HL-60 (cell line): ENCODE data around the gene DLG1.

Experiments used
- DNase-seq, 2 experiments: peaks; one replicate each; pipeline ENCODE4 v3.0.0-alpha.2; 2010 to 2020; ENCODE audit warnings: low read depth in 1 of 2, low spot score in 1 of 2
- H3K27ac ChIP-seq: fragments of 250-450 bp; sonication (Bioruptor Pico); replicated peaks from 2 replicates; pipeline ENCODE4 v1.5.1; 2020; ENCODE audit warnings: mild to moderate bottlenecking, moderate library complexity
- H3K27me3 ChIP-seq: fragments of 250-450 bp; sonication (Bioruptor Pico); 2 replicates; pipeline ENCODE4 v1.5.1; 2021; ENCODE audit warnings: mild to moderate bottlenecking, moderate library complexity; ENCODE audit not compliant: insufficient read depth, poor library complexity, severe bottlenecking
- H3K4me3 ChIP-seq: replicated peaks from 2 replicates; pipeline ENCODE4 v1.5.1; 2011; ENCODE audit warnings: mild to moderate bottlenecking, control low read depth, low read length; ENCODE audit not compliant: insufficient read depth
- GABPA ChIP-seq: IDR thresholded peaks from 2 replicates; pipeline ENCODE4 v1.6.1; 2012; ENCODE audit warnings: low read depth
- POLR2AphosphoS5 ChIP-seq: IDR thresholded peaks from 2 replicates; pipeline ENCODE4 v1.6.1; 2012; ENCODE audit warnings: low read depth
- SPI1 ChIP-seq: IDR thresholded peaks from 2 replicates; pipeline ENCODE4 v1.6.1; 2012; ENCODE audit warnings: low read depth, mild to moderate bottlenecking, borderline replicate concordance
- TF ChIP-seq, protein P1 (sequence below): IDR thresholded peaks from one replicate; pipeline ENCODE4 v1.5.1; 2011; ENCODE audit warnings: low read length, control low read depth, inconsistent platforms; ENCODE audit not compliant: insufficient read depth
- TF ChIP-seq, protein P2 (sequence below): IDR thresholded peaks from 2 replicates; pipeline ENCODE4 v1.6.1; 2012; ENCODE audit warnings: low read depth; ENCODE audit not compliant: insufficient replicate concordance

Gene DLG1

DNA sequence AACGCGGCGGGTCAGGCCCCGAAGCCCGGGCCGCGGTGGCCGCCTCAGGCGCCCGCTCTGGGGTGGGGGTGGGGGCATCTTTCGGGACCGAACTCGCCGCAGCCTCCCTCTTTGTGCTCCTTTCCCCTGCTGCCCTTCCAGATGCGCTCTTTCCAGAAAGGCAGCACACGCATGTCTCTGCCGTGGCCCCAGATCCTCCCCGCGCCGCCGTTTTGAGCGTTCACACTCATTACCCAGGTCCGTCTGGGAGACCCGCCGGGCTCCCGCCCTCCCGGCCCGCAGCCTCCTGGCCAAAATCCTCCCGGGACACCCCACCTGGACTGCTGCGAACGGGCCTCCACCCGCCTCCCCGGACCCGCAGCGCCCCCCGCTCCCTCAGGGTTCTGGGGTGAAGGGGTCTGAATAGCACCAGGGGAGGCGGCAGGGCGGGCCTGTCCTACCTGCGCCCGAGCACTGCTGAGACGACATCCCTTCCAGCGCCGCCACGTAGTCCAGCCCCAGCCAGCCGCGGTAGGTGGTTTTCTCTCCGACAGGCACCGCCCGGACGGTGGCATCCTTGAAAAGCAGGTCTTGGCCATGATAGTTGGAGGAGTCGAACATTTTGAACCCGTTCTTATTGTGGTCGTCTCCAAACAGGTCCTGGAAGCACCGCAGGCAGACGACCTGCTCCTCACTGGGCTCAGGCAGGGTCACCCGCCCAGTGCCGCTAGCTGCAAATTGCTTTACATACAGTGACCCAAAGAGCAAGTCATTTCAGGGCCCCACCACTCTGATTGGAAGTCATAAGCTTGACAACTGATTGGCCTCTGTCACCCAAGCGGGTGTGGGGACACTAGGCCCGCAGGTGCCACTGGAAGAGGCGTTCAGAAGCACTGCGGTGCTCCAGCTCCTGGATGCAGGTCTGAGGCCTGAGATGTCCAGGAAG lies 294.7 kb downstream of the DLG1 start:
- peak overlapping the region; percentile 38 for H3K4me3 ChIP-seq
- DNase-seq = no peak
- peak overlapping the region; percentile 33; the same call in 1 of the 2 replicates for H3K27ac ChIP-seq
- TF ChIP-seq, protein P1, sequence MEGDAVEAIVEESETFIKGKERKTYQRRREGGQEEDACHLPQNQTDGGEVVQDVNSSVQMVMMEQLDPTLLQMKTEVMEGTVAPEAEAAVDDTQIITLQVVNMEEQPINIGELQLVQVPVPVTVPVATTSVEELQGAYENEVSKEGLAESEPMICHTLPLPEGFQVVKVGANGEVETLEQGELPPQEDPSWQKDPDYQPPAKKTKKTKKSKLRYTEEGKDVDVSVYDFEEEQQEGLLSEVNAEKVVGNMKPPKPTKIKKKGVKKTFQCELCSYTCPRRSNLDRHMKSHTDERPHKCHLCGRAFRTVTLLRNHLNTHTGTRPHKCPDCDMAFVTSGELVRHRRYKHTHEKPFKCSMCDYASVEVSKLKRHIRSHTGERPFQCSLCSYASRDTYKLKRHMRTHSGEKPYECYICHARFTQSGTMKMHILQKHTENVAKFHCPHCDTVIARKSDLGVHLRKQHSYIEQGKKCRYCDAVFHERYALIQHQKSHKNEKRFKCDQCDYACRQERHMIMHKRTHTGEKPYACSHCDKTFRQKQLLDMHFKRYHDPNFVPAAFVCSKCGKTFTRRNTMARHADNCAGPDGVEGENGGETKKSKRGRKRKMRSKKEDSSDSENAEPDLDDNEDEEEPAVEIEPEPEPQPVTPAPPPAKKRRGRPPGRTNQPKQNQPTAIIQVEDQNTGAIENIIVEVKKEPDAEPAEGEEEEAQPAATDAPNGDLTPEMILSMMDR = no peak
- no peak for TF ChIP-seq POLR2AphosphoS5
- TF ChIP-seq, protein P2, sequence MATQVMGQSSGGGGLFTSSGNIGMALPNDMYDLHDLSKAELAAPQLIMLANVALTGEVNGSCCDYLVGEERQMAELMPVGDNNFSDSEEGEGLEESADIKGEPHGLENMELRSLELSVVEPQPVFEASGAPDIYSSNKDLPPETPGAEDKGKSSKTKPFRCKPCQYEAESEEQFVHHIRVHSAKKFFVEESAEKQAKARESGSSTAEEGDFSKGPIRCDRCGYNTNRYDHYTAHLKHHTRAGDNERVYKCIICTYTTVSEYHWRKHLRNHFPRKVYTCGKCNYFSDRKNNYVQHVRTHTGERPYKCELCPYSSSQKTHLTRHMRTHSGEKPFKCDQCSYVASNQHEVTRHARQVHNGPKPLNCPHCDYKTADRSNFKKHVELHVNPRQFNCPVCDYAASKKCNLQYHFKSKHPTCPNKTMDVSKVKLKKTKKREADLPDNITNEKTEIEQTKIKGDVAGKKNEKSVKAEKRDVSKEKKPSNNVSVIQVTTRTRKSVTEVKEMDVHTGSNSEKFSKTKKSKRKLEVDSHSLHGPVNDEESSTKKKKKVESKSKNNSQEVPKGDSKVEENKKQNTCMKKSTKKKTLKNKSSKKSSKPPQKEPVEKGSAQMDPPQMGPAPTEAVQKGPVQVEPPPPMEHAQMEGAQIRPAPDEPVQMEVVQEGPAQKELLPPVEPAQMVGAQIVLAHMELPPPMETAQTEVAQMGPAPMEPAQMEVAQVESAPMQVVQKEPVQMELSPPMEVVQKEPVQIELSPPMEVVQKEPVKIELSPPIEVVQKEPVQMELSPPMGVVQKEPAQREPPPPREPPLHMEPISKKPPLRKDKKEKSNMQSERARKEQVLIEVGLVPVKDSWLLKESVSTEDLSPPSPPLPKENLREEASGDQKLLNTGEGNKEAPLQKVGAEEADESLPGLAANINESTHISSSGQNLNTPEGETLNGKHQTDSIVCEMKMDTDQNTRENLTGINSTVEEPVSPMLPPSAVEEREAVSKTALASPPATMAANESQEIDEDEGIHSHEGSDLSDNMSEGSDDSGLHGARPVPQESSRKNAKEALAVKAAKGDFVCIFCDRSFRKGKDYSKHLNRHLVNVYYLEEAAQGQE = no peak
- no peaks in the 10 kb centered on the region for H3K27me3 ChIP-seq

DNA sequence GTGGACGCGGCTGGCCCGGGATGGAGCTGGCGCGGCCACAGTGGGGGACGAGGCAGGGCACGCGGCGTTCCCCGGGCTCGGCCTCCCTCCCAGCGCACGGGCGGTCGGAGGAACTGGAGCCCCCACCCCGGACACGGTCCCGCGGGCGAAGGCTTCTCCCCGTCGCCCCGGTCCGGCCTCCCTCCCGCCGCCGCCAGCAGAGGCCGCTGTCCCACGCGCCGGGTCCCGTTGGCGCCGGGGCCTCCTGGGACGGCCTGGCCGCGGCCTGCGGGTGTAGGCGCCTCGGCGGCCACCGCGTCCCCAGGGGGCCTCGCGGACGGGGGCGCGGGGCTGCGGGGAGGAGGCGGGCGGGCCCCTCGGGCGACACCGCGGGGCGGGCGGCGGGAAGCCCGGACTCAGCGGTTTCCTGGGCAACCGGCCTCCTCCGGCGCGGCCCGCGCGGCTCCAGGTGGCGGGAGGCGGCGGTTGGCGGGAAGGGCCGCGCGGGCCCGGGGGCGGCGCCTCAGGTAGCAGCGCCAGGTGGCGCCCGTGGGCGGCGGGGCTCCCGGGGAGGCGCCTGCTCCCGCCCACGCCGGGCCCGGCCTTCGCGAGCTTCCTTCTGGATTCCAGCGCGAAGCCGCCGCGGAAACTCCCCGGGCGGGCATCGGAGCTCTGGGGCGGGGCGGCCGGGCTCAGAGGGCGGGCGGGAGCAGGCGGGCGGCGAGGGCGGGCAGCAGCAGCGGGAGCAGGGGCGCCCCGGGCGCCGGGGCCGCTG lies 295.5 kb downstream of the DLG1 start:
- Histone ChIP-seq H3K27me3 (no peaks in the 10 kb centered on the region), H3K27ac (peak overlapping the region; percentile 45), H3K4me3 (peak overlapping the region; percentile 50)
- DNase-seq = peak; percentile 64 to 65
- TF ChIP-seq, protein P1 = peak; percentile 12
- TF ChIP-seq, protein P2 = no peak
- no peak for TF ChIP-seq GABPA
- no peak for TF ChIP-seq SPI1
- 0 out of 2 replicates have a peak, but pooled peaks have one; percentile 27 for TF ChIP-seq POLR2AphosphoS5

DNA sequence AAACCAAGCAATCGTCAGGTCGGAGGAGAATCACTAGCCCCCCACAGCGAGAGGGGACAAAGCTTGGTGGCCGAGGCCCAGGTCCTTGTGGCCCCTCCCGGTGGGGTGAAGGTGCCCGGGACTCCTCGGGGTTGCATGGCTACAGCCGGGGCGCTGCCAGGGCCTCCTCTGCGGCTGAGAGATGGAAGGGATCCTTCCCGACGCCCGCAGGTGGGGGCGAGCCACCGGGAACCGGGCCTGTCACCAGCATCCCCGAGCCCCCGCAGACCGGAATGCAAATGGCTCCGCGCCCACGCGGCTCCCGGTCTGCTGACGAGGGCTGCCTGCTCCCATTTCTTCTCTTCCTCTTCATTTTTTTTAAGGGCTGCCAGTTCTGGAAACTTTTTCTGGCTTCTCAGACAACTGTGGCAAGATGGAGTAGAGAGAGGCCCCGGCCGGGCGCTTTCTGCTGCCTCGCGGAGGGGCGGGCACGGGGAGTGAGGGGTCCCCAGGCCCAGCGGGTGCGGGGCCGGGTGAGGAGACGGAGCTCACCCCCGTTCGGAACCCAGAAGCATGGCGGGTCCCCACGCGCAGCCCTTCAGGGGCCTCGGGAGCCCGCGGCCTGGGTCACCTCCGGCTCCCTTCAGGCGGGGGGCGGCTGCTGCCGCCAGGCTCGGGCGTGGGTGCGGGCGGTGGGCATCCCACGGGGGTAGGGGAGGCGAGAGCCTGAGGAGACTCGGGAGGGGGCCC lies 296.3 kb downstream of the DLG1 start:
- Histone ChIP-seq H3K27me3 (no peaks in the 10 kb centered on the region), H3K27ac (peak overlapping the region; percentile 45), H3K4me3 (peak overlapping the region; percentile 50)
- TF ChIP-seq GABPA (no peak), POLR2AphosphoS5 (no peak)
- TF ChIP-seq, protein P2 = no peak
- no peak for DNase-seq
